HG02623 (cell line): ENCODE data around the gene MED31.
"Not testable (repeated sequence)": the region's sequence is repeated elsewhere in the genome, so short reads cannot be mapped to it uniquely, and the experiment has no call there.

Experiments used
- ATAC-seq: cut with Tn5 transposase; IDR thresholded peaks from one replicate; pipeline ENCODE4 v1.9.1; 2021; ENCODE audit warnings: moderate library complexity; ENCODE audit not compliant: unreplicated experiment

The MED31 gene

DNA sequence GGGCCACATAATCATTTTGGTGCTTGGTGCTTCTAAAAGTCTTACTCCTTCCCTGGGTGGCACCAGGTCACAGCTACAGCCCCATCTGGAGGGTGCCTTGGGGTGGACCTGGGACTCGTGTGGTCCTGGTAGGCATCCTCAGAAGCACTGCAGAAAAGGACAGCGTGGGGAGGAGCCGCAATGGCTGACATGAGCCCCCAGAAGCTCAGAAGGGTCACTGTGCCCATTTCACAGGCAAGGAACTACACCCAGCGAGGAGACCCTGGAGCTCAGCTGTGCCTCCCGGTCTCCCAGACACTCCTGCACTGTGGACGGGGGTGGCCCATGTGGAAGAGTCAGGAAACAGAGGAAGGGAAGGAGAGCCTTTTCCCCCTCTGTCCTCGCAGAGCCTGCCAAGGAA lies 26.5 kb upstream of the MED31 start:
- ATAC-seq = no peak

DNA sequence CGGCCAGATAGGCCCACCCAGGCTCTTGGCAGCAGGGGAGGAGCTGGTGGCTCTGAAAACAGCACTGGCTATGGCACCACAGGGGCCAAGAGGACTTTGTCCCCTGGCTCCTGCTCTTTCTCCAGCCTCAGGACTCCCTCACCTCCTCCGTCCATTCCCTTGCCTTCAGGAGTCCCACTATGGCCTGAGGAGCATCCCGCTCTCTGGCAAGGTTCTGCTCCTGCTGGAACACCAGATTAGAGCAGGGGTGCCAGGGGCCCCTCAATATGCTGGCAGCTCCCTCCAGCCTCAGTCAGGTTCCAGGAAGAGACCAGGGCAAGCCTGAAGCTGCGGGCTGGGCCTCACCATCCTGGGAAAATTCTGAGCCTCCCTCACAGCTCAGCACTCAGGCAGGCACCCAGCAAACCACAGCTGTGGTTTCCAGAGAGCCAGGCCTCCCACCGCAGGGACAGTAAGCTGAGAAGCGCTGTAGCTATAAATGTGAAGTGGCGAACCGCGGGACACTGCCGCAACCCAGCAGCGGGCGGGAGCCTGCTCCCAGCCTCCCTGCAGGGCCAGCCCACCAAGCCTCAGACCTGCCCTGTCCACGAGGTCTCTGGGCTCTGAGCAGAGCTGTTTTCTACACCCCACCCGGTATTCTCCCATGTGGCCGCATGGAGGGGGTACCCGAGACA lies 25.9 kb upstream of the MED31 start:
- no peak for ATAC-seq

GRCh38 chr17:6676802-6677157 lies 25.4 kb upstream of the MED31 start:
- no peak for ATAC-seq

DNA sequence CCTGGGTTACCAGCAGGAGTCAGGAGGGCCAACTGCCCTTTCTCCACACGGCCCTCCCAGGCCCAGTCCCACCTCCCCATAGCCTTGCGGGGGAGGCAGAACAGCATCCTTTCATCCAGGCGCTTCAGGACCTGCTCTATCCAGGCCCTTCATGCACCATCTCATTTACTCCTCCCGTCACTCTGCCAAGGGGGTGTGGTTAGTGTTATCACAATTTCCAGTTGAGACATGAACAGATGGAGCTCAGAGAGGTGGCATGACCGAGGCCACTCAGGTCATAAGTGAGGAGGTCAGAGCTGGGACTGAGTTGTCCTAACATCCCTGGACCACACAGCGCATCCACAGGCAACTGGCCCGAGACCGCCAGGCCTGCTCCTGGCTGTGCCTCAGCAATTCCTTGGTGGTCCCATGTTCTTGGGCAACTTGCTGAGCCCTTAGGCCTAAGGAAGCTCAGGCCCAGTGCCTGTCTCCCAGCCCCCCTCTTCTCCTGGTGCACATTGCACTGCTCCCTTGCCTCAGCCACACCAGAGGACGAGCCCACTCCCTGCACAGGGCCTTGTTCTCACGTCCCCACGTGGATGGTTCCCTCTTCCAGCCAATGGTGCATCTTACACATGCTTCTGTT lies 23.9 kb upstream of the MED31 start:
- no peak for ATAC-seq

DNA sequence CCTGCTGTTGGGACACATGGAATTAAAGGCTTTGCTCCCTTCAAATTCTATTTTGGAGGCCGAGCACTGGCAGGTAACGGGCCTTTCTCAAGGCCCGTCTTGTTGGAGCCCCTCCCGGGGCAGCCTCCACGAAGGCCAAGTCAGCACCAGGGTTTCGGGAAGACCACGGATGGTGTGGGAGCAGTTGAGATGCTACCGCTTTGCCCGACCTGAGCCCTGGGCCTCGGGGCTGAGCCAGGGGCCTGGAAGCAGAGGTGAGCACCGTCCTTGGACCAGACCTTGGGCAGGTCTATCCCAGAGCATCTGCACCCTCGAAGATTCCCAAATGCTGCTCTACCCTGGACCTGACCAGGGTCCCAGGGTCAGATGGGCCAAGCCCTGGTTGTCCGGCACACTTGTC lies 23.2 kb upstream of the MED31 start:
- no peak for ATAC-seq

DNA sequence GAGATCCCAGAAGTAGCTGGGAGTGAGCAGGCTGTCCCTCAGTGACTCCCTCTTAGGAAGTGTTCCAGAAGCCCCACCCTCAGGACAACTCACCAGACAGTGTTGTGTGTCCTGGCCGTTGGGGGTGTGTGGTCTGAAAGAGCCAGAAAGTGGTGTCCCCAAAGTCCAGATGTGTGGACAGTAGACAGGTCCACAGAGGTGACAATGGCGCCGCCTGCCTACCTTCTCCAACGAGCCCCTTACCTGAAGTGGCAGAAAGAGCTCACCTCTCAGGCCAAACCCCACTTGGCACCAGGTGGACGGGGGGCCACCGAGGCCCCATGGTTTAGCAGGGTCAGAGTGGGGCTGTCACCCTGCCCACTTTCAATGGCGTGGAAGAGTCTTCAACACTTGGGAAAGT lies 20.0 kb upstream of the MED31 start:
- no peak for ATAC-seq

DNA sequence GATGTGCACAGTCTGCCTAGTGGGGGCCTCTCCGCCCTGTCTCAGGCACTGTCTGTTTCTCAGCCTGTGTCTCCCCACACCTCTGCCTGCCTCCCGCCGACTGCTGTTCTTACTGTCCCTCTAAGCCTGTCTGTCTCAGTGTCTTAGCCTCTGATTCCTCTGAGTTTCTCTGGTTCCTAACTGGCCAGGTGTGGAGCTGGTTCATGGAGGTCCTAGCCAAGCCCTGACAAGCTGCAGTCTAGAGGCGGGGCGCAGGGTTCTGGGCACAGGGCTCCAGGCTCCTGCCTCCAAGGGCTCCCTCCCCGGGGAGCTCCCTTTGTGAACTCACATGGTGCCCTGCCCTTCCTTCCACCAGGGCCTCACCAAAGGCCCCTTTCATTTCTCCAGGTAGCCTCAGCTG lies 19.6 kb upstream of the MED31 start:
- ATAC-seq = no peak

GRCh38 chr17:6670571-6670970 lies 19.2 kb upstream of the MED31 start:
- ATAC-seq = no peak

GRCh38 chr17:6669479-6670212 lies 18.2 kb upstream of the MED31 start:
- no peak for ATAC-seq

- ATAC-seq = no peak
Measured at GRCh38 chr17:6668727-6669425, 17.5 kb upstream of the MED31 start.

DNA sequence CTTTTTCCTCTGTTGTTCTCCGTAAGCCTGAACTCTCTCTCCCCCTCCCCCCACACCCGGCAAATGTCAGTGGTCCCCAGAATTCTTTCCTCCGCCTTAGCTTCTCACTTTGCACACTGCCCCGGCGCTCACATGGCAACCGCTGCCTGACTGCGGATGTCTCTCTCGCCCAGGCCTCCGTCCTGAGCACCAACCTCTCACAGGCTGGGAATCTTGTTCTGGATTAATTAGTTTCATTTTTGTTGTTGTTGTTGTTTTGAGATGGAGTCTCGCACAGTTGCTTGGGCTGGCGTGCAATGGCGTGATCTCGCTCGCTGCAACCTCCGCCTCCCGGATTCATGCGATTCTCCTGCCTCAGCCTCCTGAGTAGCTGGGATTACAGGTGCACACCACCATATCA lies 16.8 kb upstream of the MED31 start:
- ATAC-seq = no peak

DNA sequence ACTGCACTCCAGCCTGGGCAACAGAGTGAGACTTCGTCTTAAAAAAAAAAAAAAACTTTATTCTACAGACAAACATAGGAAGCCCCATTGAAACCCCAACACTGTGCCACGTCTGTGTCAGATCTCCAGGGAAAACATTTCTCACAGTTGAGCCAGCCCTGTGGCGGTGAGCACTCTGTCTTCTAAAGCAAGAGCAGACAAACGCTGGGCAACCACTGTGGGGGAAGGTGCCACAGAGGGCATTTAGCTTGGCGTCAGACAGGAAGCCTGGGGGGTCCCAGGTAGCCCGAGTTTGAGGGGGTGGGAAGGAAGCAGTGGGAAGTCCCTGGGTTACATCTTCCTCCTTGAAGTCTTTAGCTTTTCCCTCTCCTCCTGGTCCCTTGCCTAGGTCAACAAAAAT lies 16.1 kb upstream of the MED31 start:
- ATAC-seq = no peak

DNA sequence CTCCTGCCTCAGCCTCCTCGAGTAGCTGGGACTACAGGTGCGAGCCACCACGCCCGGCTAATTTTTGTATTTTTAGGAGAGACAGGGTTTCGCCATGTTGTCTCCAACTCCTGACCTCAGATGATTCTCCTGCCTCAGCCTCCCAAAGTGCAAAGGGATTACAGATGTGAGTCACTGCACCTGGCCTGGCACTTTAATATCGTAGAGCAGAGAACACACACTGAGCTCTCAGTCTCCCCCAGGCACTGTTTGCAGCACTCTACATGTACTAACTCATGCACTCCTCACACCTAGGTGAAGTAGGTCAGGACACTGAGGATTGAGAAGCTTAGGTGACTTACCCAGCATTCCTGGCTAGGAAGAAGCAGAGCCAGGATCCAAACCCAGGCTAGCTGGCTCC lies 15.2 kb upstream of the MED31 start:
- ATAC-seq = no peak

- ATAC-seq = no peak
Measured at GRCh38 chr17:6666077-6666521, 14.7 kb upstream of the MED31 start.

DNA sequence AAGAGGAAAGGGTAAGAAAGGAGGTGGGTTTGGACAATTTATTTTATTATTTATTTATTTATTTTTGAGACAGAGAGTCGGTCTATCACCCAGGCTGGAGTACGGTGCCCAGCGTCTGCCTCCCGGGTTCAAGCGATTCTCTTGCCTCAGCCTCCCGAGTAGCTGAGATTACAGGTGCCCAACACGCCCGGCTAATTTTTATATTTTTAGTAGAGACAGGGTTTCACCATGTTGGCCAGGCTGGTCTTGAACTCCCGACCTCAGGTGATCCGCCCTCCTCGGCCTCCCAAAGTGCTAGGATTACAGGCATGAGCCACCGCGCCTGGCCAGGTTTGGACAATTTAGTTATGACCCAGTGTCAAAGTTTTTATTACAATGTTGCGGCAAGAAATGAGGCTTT lies 11.8 kb upstream of the MED31 start:
- not testable (repeated sequence) for ATAC-seq

DNA sequence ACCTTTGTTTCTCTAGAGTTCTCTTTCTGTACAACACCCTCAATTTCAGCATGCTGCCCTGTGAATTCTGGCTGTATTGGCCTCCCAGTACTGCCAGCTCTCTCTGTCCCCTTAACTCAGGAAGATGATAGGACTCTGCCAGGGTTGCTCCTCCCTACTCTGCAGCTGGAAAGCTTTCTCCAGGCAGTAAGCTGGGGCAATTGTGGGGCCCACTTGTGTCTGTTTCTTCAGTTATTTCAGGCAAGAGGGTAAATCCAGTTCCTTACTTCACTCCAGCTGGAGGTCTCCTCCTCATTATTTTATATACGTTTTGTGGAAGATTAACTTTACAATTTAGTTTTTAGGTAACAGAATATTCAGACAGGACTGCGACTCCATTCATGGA lies 10.1 kb upstream of the MED31 start:
- no peak for ATAC-seq

- peak; percentile 81 for ATAC-seq
Measured at GRCh38 chr17:6660805-6661463, 9.5 kb upstream of the MED31 start.

DNA sequence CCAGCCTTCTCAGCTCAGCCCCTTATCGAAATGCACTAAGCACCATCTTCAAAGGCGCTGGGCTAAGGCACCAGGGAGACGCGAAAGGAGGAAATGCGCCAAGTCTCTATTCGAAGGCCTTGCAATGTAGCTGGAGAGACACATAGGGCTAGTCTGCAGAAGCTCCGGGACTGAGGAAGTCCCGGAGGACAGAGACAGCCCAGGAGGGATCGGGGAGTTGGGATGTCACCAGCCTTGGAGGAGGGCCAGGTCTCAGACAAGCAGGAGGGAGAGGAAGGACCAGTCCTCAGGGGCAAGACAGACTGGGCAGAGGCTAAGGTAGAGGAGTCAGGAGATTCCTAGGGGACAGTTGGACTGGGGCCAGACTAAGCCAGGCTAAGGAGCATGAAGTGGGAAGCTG lies 8.7 kb upstream of the MED31 start:
- ATAC-seq = no peak

GRCh38 chr17:6658411-6658810 lies 7.0 kb upstream of the MED31 start:
- ATAC-seq = not testable (repeated sequence)

GRCh38 chr17:6657633-6658287 lies 6.4 kb upstream of the MED31 start:
- no peak for ATAC-seq
